ENCODE results near the gene UBE3D. TPM values are rescaled to one million over a fixed set of nuclear protein-coding genes. Genes with fewer than 3 reads are reported as not detected.

The UBE3D gene
- total and polyA plus RNA-seq, 2 of the 8 experiments (the other 6 are each of a cell fraction or from before 2014, with no cell fraction given) = 5.7 to 16.3 TPM

GRCh38 chr6:82906489-82906888, 159.2 kb downstream of the UBE3D start:
- H4K5ac ChIP-seq (ENCODE audit: insufficient read length, low read depth, low read length) = no peak overlapping the region
- no peak for FAIRE-seq
- DNase-seq (ENCODE audit: low read depth in 1 of 2, low spot score in 2 of 2) = no peak
- no peaks in the 10 kb centered on the region for H3K79me1 ChIP-seq (ENCODE audit: low read depth, low read length)
- no peak overlapping the region for H3K4ac ChIP-seq (replicated peaks; ENCODE audit: insufficient read length, low read depth, low read length)
- no peaks in the 10 kb centered on the region for H3K4me1 ChIP-seq (replicated peaks in 1 of 4; ENCODE audit: control insufficient read depth in 3 of 4, insufficient read depth in 4 of 4, low read length in 3 of 4)
- H4K20me1 ChIP-seq (replicated peaks in 1 of 2; ENCODE audit: control insufficient read depth in 1 of 2, insufficient read depth in 2 of 2, low read length in 2 of 2) = no peaks in the 10 kb centered on the region
- H3K36me3 ChIP-seq (ENCODE audit: control insufficient read depth in 2 of 4, insufficient read depth in 4 of 4, low read length in 3 of 4) = no peaks in the 10 kb centered on the region
- no peaks in the 10 kb centered on the region; the same call in 1 of the 2 replicates for H3K23me2 ChIP-seq (ENCODE audit: low read depth, low read length)
- H3K9me3 ChIP-seq (ENCODE audit: insufficient read depth in 2 of 2, low read depth in 1 of 2, low read length in 1 of 2) = no peaks in the 10 kb centered on the region
- no peak for TF ChIP-seq CTBP2 (IDR thresholded peaks at IDR 0.05; ENCODE audit: borderline replicate concordance, insufficient read depth, insufficient read length, low read length)
- no peak for TF ChIP-seq TBP (IDR thresholded peaks at IDR 0.05; ENCODE audit: low read depth, low read length)
- no peak for TF ChIP-seq CHD1 (IDR thresholded peaks at IDR 0.05; ENCODE audit: low read depth, low read length)
- TF ChIP-seq, protein P1, sequence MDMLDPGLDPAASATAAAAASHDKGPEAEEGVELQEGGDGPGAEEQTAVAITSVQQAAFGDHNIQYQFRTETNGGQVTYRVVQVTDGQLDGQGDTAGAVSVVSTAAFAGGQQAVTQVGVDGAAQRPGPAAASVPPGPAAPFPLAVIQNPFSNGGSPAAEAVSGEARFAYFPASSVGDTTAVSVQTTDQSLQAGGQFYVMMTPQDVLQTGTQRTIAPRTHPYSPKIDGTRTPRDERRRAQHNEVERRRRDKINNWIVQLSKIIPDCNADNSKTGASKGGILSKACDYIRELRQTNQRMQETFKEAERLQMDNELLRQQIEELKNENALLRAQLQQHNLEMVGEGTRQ (IDR thresholded peaks at IDR 0.05; ENCODE audit: low read length) = no peak
- no peak for TF ChIP-seq SAP30 (IDR thresholded peaks at IDR 0.05; ENCODE audit: insufficient read depth, insufficient replicate concordance, low read length)
- no peaks in the 10 kb centered on the region for H3K27me3 ChIP-seq (replicated peaks in 1 of 4; ENCODE audit: control insufficient read depth in 3 of 4, extremely low read depth in 1 of 4, insufficient read depth in 3 of 4, low read length in 3 of 4)
- no peak overlapping the region for H2BK5ac ChIP-seq (ENCODE audit: low read depth, low read length)
- no peak overlapping the region for H2BK120ac ChIP-seq (replicated peaks; ENCODE audit: low read depth, low read length)
- ChIA-PET CTCF (ENCODE audit: partially characterized antibody) (no interaction called here), POLR2A (ENCODE audit: partially characterized antibody) (no interaction called here)
- no peak overlapping the region for H3K4me2 ChIP-seq (ENCODE audit: insufficient read depth in 1 of 2, low read depth in 2 of 2, low read length in 2 of 2)
- no peak overlapping the region for H3K14ac ChIP-seq (ENCODE audit: insufficient read length)
- H3K18ac ChIP-seq (ENCODE audit: extremely low read depth, low read length) = no peak overlapping the region
- H4K8ac ChIP-seq (ENCODE audit: extremely low read depth, insufficient read depth, low read length) = no peak overlapping the region
- no peak overlapping the region for H3K23ac ChIP-seq (ENCODE audit: insufficient read length)
- H3K4me3 ChIP-seq (ENCODE audit: extremely low read depth in 1 of 4, insufficient read depth in 2 of 4, low read depth in 3 of 4, low read length in 4 of 4) = no peak overlapping the region
- H2BK20ac ChIP-seq (ENCODE audit: low read length) = no peak overlapping the region
- no peak overlapping the region for H3K9ac ChIP-seq (replicated peaks in 1 of 4; ENCODE audit: extremely low read depth in 1 of 4, low read depth in 3 of 4, low read length in 3 of 4)
- no peak overlapping the region for H2BK15ac ChIP-seq (ENCODE audit: low read length)
- no peak overlapping the region for H3K56ac ChIP-seq (replicated peaks; ENCODE audit: insufficient read length, low read depth, low read length)
- H3K79me2 ChIP-seq (ENCODE audit: control insufficient read depth in 1 of 2, insufficient read depth in 2 of 2, low read length in 2 of 2) = no peaks in the 10 kb centered on the region
- no peak overlapping the region for H2AFZ ChIP-seq (ENCODE audit: low read length)
- no peak overlapping the region for H2BK12ac ChIP-seq (ENCODE audit: low read depth, low read length)
- no peak overlapping the region for H3K27ac ChIP-seq (ENCODE audit: low read depth, low read length)
- H4K91ac ChIP-seq (replicated peaks; ENCODE audit: insufficient read length, low read length) = no peak overlapping the region
- H2AK5ac ChIP-seq (ENCODE audit: low read depth, low read length) = no peak overlapping the region

Data from H1 (cell line).